Upper lobe of left lung (tissue), 6 donors: ENCODE measurements around the gene ATP5F1B. TPM values are rescaled to one million over a fixed set of nuclear protein-coding genes. Genes with fewer than 3 reads are reported as not detected.

Experiments
- ATAC-seq, 2 donors: fragments of 200-7000 bp; cut with Tn5 transposase; one replicate each; pipeline ENCODE4 v1.9.1; 2022; ENCODE audit warnings: mild to moderate bottlenecking in 2 of 2, moderate library complexity in 2 of 2; ENCODE audit not compliant: low FRiP score in 2 of 2
- DNase-seq, 2 donors: peaks; one replicate each; pipeline ENCODE4 v3.0.0-alpha.2; 2019 to 2020
- H3K27ac ChIP-seq, 4 donors: fragments of 200-600 bp; sonication (generic); one replicate each; pipeline ENCODE4 v1.5.1; 2016 to 2019
- H3K27me3 ChIP-seq, 4 donors: fragments of 200-600 bp; sonication (generic); one replicate each; pipeline ENCODE4 v1.5.1; 2017 to 2019
- H3K36me3 ChIP-seq, 4 donors: fragments of 200-600 bp; sonication (generic); one replicate each; pipeline ENCODE4 v1.5.1; 2016 to 2019
- H3K4me1 ChIP-seq, 4 donors: fragments of 200-600 bp; sonication (generic); one replicate each; pipeline ENCODE4 v1.5.1; 2018 to 2019
- H3K4me3 ChIP-seq, 4 donors: fragments of 200-600 bp; sonication (generic); one replicate each; pipeline ENCODE4 v1.5.1; 2017 to 2019; ENCODE audit warnings: mild to moderate bottlenecking in 2 of 4, moderate library complexity in 1 of 4
- H3K9me3 ChIP-seq, 4 donors: fragments of 200-600 bp; sonication (generic); one replicate each; pipeline ENCODE4 v1.5.1; 2018 to 2019
- CTCF ChIP-seq, 6 experiments: fragments of 450-650 bp in 4 of 6; fragments of 200-600 bp in 2 of 6; sonication (generic) in 2 of 6; IDR thresholded peaks; one replicate each; pipeline ENCODE4 v1.5.1; 2016 to 2019; ENCODE audit warnings: antibody characterized with exemption in 6 of 6
- EP300 ChIP-seq, 4 donors: sonication (generic); formaldehyde crosslinking; IDR thresholded peaks; one replicate each; pipeline ENCODE4 v1.5.1; 2017; ENCODE audit warnings: antibody characterized with exemption in 4 of 4, control low read depth in 2 of 4
- POLR2A ChIP-seq, 4 donors: fragments of 450-650 bp; IDR thresholded peaks; one replicate each; pipeline ENCODE4 v1.5.1; 2016 to 2017; ENCODE audit warnings: antibody characterized with exemption in 4 of 4, mild to moderate bottlenecking in 2 of 4
- POLR2AphosphoS5 ChIP-seq, 2 donors: sonication (generic); formaldehyde crosslinking; IDR thresholded peaks; one replicate each; pipeline ENCODE4 v1.5.1; 2017; ENCODE audit warnings: antibody characterized with exemption in 2 of 2
- WGBS, 2 donors: methylation state at CpG; one replicate each; pipeline ENCODE4 v1.1.5; 2017 to 2018; 5-methylcytosine and 5-hydroxymethylcytosine counted together
- total RNA-seq, 6 donors: library from RNA; depleted of rRNA in 4 of 6; stranded (reverse); fragments of >200 nt in 4 of 6; gene quantifications; one replicate each; pipeline versions ENCODE4 v1.1.0 to v1.2.1, GENCODE V29; 2016 to 2021
- donor health status: DM: no; HTN: no; CAD: no; lungs with moderate emphysema.
- donor health status: DM: no; HTN: yes; CAD: no; lungs with severe emphysema.

The ATP5F1B gene
- total RNA-seq, 6 donors from 2014 or later, result 245 to 404 (median 317) TPM

DNA sequence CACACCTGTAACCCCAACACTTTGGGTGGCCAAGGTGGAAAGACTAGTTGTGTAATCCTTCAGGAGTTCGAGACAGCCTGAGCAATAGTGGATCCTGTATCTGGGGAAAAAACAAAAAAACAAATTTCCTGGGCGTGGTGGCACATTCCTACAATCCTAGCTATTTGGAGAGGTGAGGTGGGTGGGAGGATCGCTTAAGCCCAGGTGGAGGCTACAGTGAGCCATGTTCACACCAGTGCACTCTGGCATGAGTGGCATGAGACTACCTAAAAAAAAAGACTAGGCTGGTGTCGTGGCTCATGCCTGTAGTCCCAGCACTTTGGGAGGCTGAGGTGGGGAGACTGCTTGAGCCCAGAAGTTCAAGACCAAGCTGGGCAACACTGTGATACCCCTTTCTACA, 25.1 kb upstream of the ATP5F1B start:
- ATAC-seq, result no peak
- Histone ChIP-seq H3K36me3 (peaks cover 20 to 70% (median 56%) of the 10 kb centered on the region in 4 donors), H3K27me3 (no peaks in the 10 kb centered on the region), H3K4me3 (no peak overlapping the region), H3K27ac (no peak overlapping the region), H3K9me3 (no peaks in the 10 kb centered on the region), H3K4me1 (peaks cover 0 to 15% (median 2%) of the 10 kb centered on the region in 4 donors)
- WGBS, 2 donors, result 74 to 87% methylated on average over 4 of the region's 4 CpGs
- TF ChIP-seq CTCF (IDR thresholded peaks at IDR 0.05) (no peak), POLR2AphosphoS5 (IDR thresholded peaks at IDR 0.05) (no peak), POLR2A (IDR thresholded peaks at IDR 0.05) (no peak), EP300 (IDR thresholded peaks at IDR 0.05) (no peak)
- DNase-seq, result no peak

- H3K4me3 ChIP-seq, result no peak overlapping the region
- ATAC-seq, result no peak
- 83 to 84% methylated on average over 2 of the region's 2 CpGs for WGBS, 2 donors
- DNase-seq, result no peak
- TF ChIP-seq POLR2A (IDR thresholded peaks at IDR 0.05) (no peak), POLR2AphosphoS5 (IDR thresholded peaks at IDR 0.05) (no peak), CTCF (IDR thresholded peaks at IDR 0.05) (no peak), EP300 (IDR thresholded peaks at IDR 0.05) (no peak)
- H3K27ac ChIP-seq, result no peak overlapping the region
- no peaks in the 10 kb centered on the region for H3K27me3 ChIP-seq
- no peaks in the 10 kb centered on the region for H3K9me3 ChIP-seq
- H3K36me3 ChIP-seq, result peaks cover 27 to 97% (median 78%) of the 10 kb centered on the region in 4 donors
- peaks cover 0 to 10% (median 2%) of the 10 kb centered on the region in 4 donors for H3K4me1 ChIP-seq
Measured at GRCh38 chr12:56668197-56668457, 22.3 kb upstream of the ATP5F1B start.

- WGBS, 2 donors, result 92 to 95% methylated on average over 13 of the region's 13 CpGs
- TF ChIP-seq POLR2A (IDR thresholded peaks at IDR 0.05) (no peak), EP300 (IDR thresholded peaks at IDR 0.05) (no peak), CTCF (IDR thresholded peaks at IDR 0.05) (no peak), POLR2AphosphoS5 (IDR thresholded peaks at IDR 0.05) (no peak)
- Histone ChIP-seq H3K27ac (no peak overlapping the region), H3K27me3 (no peaks in the 10 kb centered on the region), H3K9me3 (no peaks in the 10 kb centered on the region), H3K4me3 (no peak overlapping the region), H3K4me1 (no peaks in the 10 kb centered on the region), H3K36me3 (peaks cover 7 to 53% (median 36%) of the 10 kb centered on the region in 4 donors)
- no peak for ATAC-seq
- DNase-seq, result peak in 1 of 2 donors; percentile 10
Measured at GRCh38 chr12:56661979-56662638, 16.3 kb upstream of the ATP5F1B start.

- H3K4me3 ChIP-seq, result no peak overlapping the region
- DNase-seq (peak in 1 of 2 donors; percentile 2), ATAC-seq (no peak)
- no peak overlapping the region for H3K27ac ChIP-seq
- no peaks in the 10 kb centered on the region for H3K27me3 ChIP-seq
- TF ChIP-seq CTCF (IDR thresholded peaks at IDR 0.05) (no peak), POLR2A (IDR thresholded peaks at IDR 0.05) (no peak), POLR2AphosphoS5 (IDR thresholded peaks at IDR 0.05) (no peak), EP300 (IDR thresholded peaks at IDR 0.05) (no peak)
- 91 to 95% methylated on average over 7 of the region's 7 CpGs for WGBS, 2 donors
- no peaks in the 10 kb centered on the region for H3K9me3 ChIP-seq
- H3K4me1 ChIP-seq, result no peaks in the 10 kb centered on the region
- H3K36me3 ChIP-seq, result peaks cover 7 to 48% (median 32%) of the 10 kb centered on the region in 4 donors
Measured at GRCh38 chr12:56661560-56661959, 15.8 kb upstream of the ATP5F1B start.

- 79 to 86% methylated on average over 1 of the region's 1 CpG for WGBS, 2 donors
- no peak for DNase-seq
- no peak for ATAC-seq
- H3K4me1 ChIP-seq, result no peaks in the 10 kb centered on the region
- no peaks in the 10 kb centered on the region for H3K27me3 ChIP-seq
- H3K36me3 ChIP-seq, result peaks cover 6 to 21% (median 9%) of the 10 kb centered on the region in 4 donors
- peaks cover 0 to 8% (median 2%) of the 10 kb centered on the region in 4 donors for H3K9me3 ChIP-seq
- TF ChIP-seq EP300 (IDR thresholded peaks at IDR 0.05) (no peak), POLR2AphosphoS5 (IDR thresholded peaks at IDR 0.05) (no peak), CTCF (IDR thresholded peaks at IDR 0.05) (no peak), POLR2A (IDR thresholded peaks at IDR 0.05) (no peak)
- no peak overlapping the region for H3K4me3 ChIP-seq
- H3K27ac ChIP-seq, result no peak overlapping the region
Measured at GRCh38 chr12:56658921-56659320, 13.1 kb upstream of the ATP5F1B start.
